ENCODE data around the gene DST. TPM values are rescaled to one million over a fixed set of nuclear protein-coding genes. Genes with fewer than 3 reads are reported as not detected.

Gene DST
- total and polyA plus RNA-seq, 7 donors: 58.3 to 341 (median 109) TPM

GRCh38 chr6:56579155-56579851 is 63.4 kb downstream of the DST start:
- Histone ChIP-seq H3K4me1 (no peaks in the 10 kb centered on the region), H3K27me3 (ENCODE audit: insufficient read depth in 3 of 3, low read length in 2 of 3) (no peaks in the 10 kb centered on the region), H3K9me3 (no peaks in the 10 kb centered on the region), H3K27ac (no peak overlapping the region), H3K4me3 (no peak overlapping the region), H3K36me3 (ENCODE audit: insufficient read depth in 1 of 2, low read depth in 1 of 2) (peaks cover 5 to 65% of the 10 kb centered on the region in 2 donors)
- TF ChIP-seq CTCF (IDR thresholded peaks at IDR 0.05): no peak
- ATAC-seq (no peak), DNase-seq (no peak)
- intact Hi-C loops (cut with DNase I): loop anchor here in 1 of 2 donors (5.0 kb wide), 1 partner anchor 217 kb away; no protein-coding TSS in a partner anchor
- WGBS, 3 donors: 89 to 93% (median 91%) methylated on average over 2 of the region's 2 CpGs

- Histone ChIP-seq H3K27me3 (ENCODE audit: insufficient read depth in 3 of 3, low read length in 2 of 3) (no peaks in the 10 kb centered on the region), H3K36me3 (ENCODE audit: insufficient read depth in 1 of 2, low read depth in 1 of 2) (peaks cover 5 to 90% of the 10 kb centered on the region in 2 donors), H3K27ac (no peak overlapping the region), H3K4me3 (no peak overlapping the region), H3K4me1 (no peaks in the 10 kb centered on the region), H3K9me3 (no peaks in the 10 kb centered on the region)
- DNase-seq (no peak), ATAC-seq (no peak)
- 85 to 90% (median 88%) methylated on average over 3 of the region's 3 CpGs for WGBS, 3 donors
- intact Hi-C loops (cut with DNase I): loop anchor here in 1 of 2 donors (5.0 kb wide), 1 partner anchor 213 kb away; no protein-coding TSS in a partner anchor
- no peak for TF ChIP-seq CTCF (IDR thresholded peaks at IDR 0.05)
These were observed 67.0 kb downstream of the DST start for GRCh38 chr6:56575736-56576135.

GRCh38 chr6:56574292-56574691 is 68.4 kb downstream of the DST start:
- TF ChIP-seq CTCF (IDR thresholded peaks at IDR 0.05): no peak
- Histone ChIP-seq H3K36me3 (ENCODE audit: insufficient read depth in 1 of 2, low read depth in 1 of 2) (peaks cover 5 to 97% of the 10 kb centered on the region in 2 donors), H3K9me3 (no peaks in the 10 kb centered on the region), H3K27me3 (ENCODE audit: insufficient read depth in 3 of 3, low read length in 2 of 3) (no peaks in the 10 kb centered on the region), H3K27ac (no peak overlapping the region), H3K4me1 (no peaks in the 10 kb centered on the region), H3K4me3 (no peak overlapping the region)
- 92 to 94% (median 93%) methylated on average over 2 of the region's 2 CpGs for WGBS, 3 donors
- intact Hi-C loops (cut with DNase I): loop anchor here in 1 of 2 donors (5.0 kb wide), 1 partner anchor 212 kb away; no protein-coding TSS in a partner anchor
- no peak for DNase-seq
- no peak for ATAC-seq

GRCh38 chr6:56573624-56574023 is 69.1 kb downstream of the DST start:
- ATAC-seq (no peak), DNase-seq (no peak)
- Histone ChIP-seq H3K27me3 (ENCODE audit: insufficient read depth in 3 of 3, low read length in 2 of 3) (no peaks in the 10 kb centered on the region), H3K4me3 (no peak overlapping the region), H3K27ac (no peak overlapping the region), H3K4me1 (no peaks in the 10 kb centered on the region), H3K36me3 (ENCODE audit: insufficient read depth in 1 of 2, low read depth in 1 of 2) (peaks cover 5 to 96% of the 10 kb centered on the region in 2 donors), H3K9me3 (no peaks in the 10 kb centered on the region)
- TF ChIP-seq CTCF (IDR thresholded peaks at IDR 0.05): no peak
- WGBS, 3 donors: 29 to 39% (median 32%) methylated on average over 2 of the region's 2 CpGs
- intact Hi-C loops (cut with DNase I): loop anchor here in 1 of 2 donors (5.0 kb wide), 1 partner anchor 211 kb away; no protein-coding TSS in a partner anchor
